SK-N-MC (cell line): Measurements from ENCODE around the gene DLGAP1.

ENCODE experiments used
- DNase-seq: peaks from one replicate; pipeline ENCODE4 v3.0.0-alpha.2; 2011; ENCODE audit warnings: low read depth, low spot score
- H3K27ac ChIP-seq: fragments of 200-600 bp; sonication (generic); 2 replicates; pipeline ENCODE4 v1.5.1; 2016; ENCODE audit warnings: mixed run types
- H3K36me3 ChIP-seq: fragments of 200-600 bp; sonication (generic); 2 replicates; pipeline ENCODE4 v1.6.1; 2017; ENCODE audit warnings: antibody characterized with exemption, low read length, mixed read lengths; ENCODE audit not compliant: insufficient read depth
- H3K4me3 ChIP-seq: fragments of 200-600 bp; sonication (generic); 2 replicates; pipeline ENCODE4 v1.5.1; 2016
- H3K9ac ChIP-seq: fragments of 200-600 bp; sonication (generic); 2 replicates; pipeline ENCODE4 v1.8.0; 2017; ENCODE audit warnings: mixed run types, mixed read lengths; ENCODE audit not compliant: insufficient read length
- H3K9me3 ChIP-seq: fragments of 200-600 bp; sonication (generic); 2 replicates; pipeline ENCODE4 v1.6.1; 2017; ENCODE audit warnings: low read depth, mild to moderate bottlenecking, antibody characterized with exemption, low read length, moderate library complexity, mixed read lengths
- EZH2 ChIP-seq: fragments of 200-600 bp; sonication (generic); IDR thresholded peaks from one replicate; pipeline ENCODE4 v1.6.1; 2017; ENCODE audit warnings: antibody characterized with exemption
- FOXP2 ChIP-seq: optimal IDR thresholded peaks from 2 replicates; pipeline ENCODE3; 2011; ENCODE audit warnings: mild to moderate bottlenecking, moderate library complexity; ENCODE audit not compliant: insufficient read depth; ENCODE audit errors: extremely low read length, control extremely low read depth
- POLR2AphosphoS5 ChIP-seq: IDR thresholded peaks from 2 replicates; pipeline ENCODE4 v1.6.1; 2012; ENCODE audit warnings: mild to moderate bottlenecking, low read depth, low read length, borderline replicate concordance

DLGAP1 gene

GRCh38 chr18:3885209-3885792 lies 569.8 kb downstream of the DLGAP1 start:
- Histone ChIP-seq H3K4me3 (no peak overlapping the region), H3K9ac (no peak overlapping the region), H3K27ac (no peak overlapping the region), H3K9me3 (no peaks in the 10 kb centered on the region), H3K36me3 (no peaks in the 10 kb centered on the region)
- TF ChIP-seq POLR2AphosphoS5, result no peak
- no peak for TF ChIP-seq EZH2
- DNase-seq, result no peak

GRCh38 chr18:3879836-3880120 lies 575.3 kb downstream of the DLGAP1 start:
- H3K27ac ChIP-seq, result no peak overlapping the region
- DNase-seq, result no peak
- H3K36me3 ChIP-seq, result no peaks in the 10 kb centered on the region
- no peak overlapping the region for H3K9ac ChIP-seq
- TF ChIP-seq FOXP2, result no peak
- no peak for TF ChIP-seq POLR2AphosphoS5
- no peak for TF ChIP-seq EZH2
- H3K9me3 ChIP-seq, result no peaks in the 10 kb centered on the region
- no peak overlapping the region for H3K4me3 ChIP-seq

- DNase-seq, result no peak
- Histone ChIP-seq H3K9ac (no peak overlapping the region), H3K9me3 (no peaks in the 10 kb centered on the region), H3K36me3 (no peaks in the 10 kb centered on the region), H3K4me3 (no peak overlapping the region), H3K27ac (no peak overlapping the region)
- TF ChIP-seq FOXP2 (no peak), EZH2 (no peak), POLR2AphosphoS5 (no peak)
These were observed 575.8 kb downstream of the DLGAP1 start for GRCh38 chr18:3879114-3879835.

GRCh38 chr18:3878401-3878800 lies 576.7 kb downstream of the DLGAP1 start:
- H3K4me3 ChIP-seq, result no peak overlapping the region
- TF ChIP-seq POLR2AphosphoS5 (no peak), FOXP2 (no peak), EZH2 (no peak)
- no peak overlapping the region for H3K9ac ChIP-seq
- H3K27ac ChIP-seq, result no peak overlapping the region
- no peaks in the 10 kb centered on the region for H3K9me3 ChIP-seq
- no peak for DNase-seq
- H3K36me3 ChIP-seq, result no peaks in the 10 kb centered on the region

- TF ChIP-seq FOXP2 (no peak), POLR2AphosphoS5 (no peak), EZH2 (no peak)
- DNase-seq, result no peak
- Histone ChIP-seq H3K9ac (no peak overlapping the region), H3K9me3 (no peaks in the 10 kb centered on the region), H3K27ac (no peak overlapping the region), H3K4me3 (no peak overlapping the region), H3K36me3 (no peaks in the 10 kb centered on the region)
These were observed 577.4 kb downstream of the DLGAP1 start for GRCh38 chr18:3877678-3878077.

- Histone ChIP-seq H3K4me3 (no peak overlapping the region), H3K9me3 (no peaks in the 10 kb centered on the region), H3K36me3 (no peaks in the 10 kb centered on the region), H3K9ac (no peak overlapping the region), H3K27ac (no peak overlapping the region)
- TF ChIP-seq FOXP2, result no peak
- TF ChIP-seq EZH2, result no peak
- TF ChIP-seq POLR2AphosphoS5, result no peak
- no peak for DNase-seq
These were observed 579.1 kb downstream of the DLGAP1 start for GRCh38 chr18:3875961-3876360.

GRCh38 chr18:3875376-3875775 lies 579.7 kb downstream of the DLGAP1 start:
- no peak overlapping the region for H3K4me3 ChIP-seq
- no peaks in the 10 kb centered on the region for H3K36me3 ChIP-seq
- DNase-seq, result no peak
- no peak for TF ChIP-seq EZH2
- no peak for TF ChIP-seq POLR2AphosphoS5
- no peak for TF ChIP-seq FOXP2
- H3K9ac ChIP-seq, result no peak overlapping the region
- no peak overlapping the region for H3K27ac ChIP-seq
- H3K9me3 ChIP-seq, result no peaks in the 10 kb centered on the region

- Histone ChIP-seq H3K27ac (peak overlapping the region; percentile 80), H3K4me3 (peak overlapping the region; percentile 68)
- TF ChIP-seq POLR2AphosphoS5 (no peak), FOXP2 (no peak), EZH2 (no peak)
These were observed 580.5 kb downstream of the DLGAP1 start for GRCh38 chr18:3874581-3874980.

GRCh38 chr18:3874125-3874524 lies 581.0 kb downstream of the DLGAP1 start:
- TF ChIP-seq FOXP2 (no peak), EZH2 (no peak), POLR2AphosphoS5 (no peak)
- peak overlapping the region; percentile 61 for H3K9ac ChIP-seq
- H3K9me3 ChIP-seq, result no peaks in the 10 kb centered on the region
- H3K27ac ChIP-seq, result peak overlapping the region; percentile 80
- DNase-seq, result no peak
- H3K4me3 ChIP-seq, result peak overlapping the region; percentile 68
- no peaks in the 10 kb centered on the region for H3K36me3 ChIP-seq

More at GRCh38 chr18:3874581-3874980, 580.5 kb downstream of the DLGAP1 start:
- H3K9ac ChIP-seq, result no peak overlapping the region
- no peak for DNase-seq
- H3K9me3 ChIP-seq, result no peaks in the 10 kb centered on the region
- H3K36me3 ChIP-seq, result no peaks in the 10 kb centered on the region
